Stimulated activated naive CD8-positive, alpha-beta T cell treated with anti-CD3 and anti-CD28 coated beads, Interleukin-15, Interleukin-2, amounts not matched to agents 100 ng/mL and 50 ng/mL, for 24 hours (primary cell): Measurements from ENCODE around the gene CUX1.
"Not testable (repeated sequence)": the region's sequence is repeated elsewhere in the genome, so short reads cannot be mapped to it uniquely, and the experiment has no call there.

Experiments used
- H3K27ac Mint-ChIP-seq: one replicate; pipeline ENCODE4 v1.8.0; 2021; ENCODE audit warnings: mild to moderate bottlenecking, mixed read lengths
- H3K27me3 Mint-ChIP-seq: one replicate; pipeline ENCODE4 v1.8.0; 2021; ENCODE audit warnings: mixed read lengths
- H3K36me3 Mint-ChIP-seq: one replicate; pipeline ENCODE4 v1.8.0; 2021; ENCODE audit warnings: low read depth, mixed read lengths
- H3K4me1 Mint-ChIP-seq: one replicate; pipeline ENCODE4 v1.8.0; 2021; ENCODE audit warnings: low read depth, mixed read lengths
- H3K4me3 Mint-ChIP-seq: one replicate; pipeline ENCODE4 v1.8.0; 2021; ENCODE audit warnings: mild to moderate bottlenecking, mixed read lengths
- H3K9me3 Mint-ChIP-seq: one replicate; pipeline ENCODE4 v1.8.0; 2021; ENCODE audit warnings: mixed read lengths

The CUX1 gene

DNA sequence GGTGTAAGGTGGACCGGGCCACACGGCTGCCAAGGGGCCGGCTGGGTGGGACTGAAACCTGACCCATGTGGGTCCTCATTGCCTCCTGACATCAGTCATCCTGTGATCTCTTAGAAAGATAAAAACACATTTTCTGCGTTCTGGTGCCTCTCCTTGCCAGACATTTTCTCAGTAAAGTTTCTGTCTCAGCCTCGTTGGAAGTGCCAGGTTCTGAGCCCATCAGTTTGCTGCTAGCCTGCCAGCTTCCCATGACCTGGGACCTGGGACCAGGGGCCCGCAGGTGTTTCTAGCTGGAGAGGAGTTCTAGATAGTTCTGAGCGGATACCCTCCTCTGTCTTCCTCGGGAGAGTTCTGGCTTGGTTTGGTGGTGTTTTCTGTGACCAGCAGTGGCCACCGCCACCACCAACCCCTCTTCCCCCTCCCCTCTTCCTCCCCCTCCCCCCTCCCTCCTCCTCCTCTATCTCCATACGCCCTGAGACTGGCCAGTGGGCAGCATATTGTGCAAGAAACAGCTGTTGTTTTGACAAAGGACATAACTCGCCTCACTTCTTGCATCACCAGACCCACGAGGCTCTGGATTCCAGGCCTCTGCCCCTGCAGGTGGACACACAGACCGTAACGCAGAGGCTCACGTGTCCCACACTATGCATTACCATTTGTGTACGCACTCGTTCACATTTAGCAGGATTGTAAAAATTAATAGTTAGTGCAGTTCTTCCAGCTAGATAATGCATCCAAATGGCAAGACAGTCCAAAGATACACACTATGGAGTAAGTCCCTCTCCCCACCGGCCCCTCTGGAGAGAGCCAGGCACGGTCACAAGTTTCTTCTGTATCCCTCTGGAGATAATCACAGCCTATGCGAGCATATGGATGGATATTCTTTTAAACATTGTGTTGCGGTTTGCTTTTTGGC lies 94.6 kb downstream of the CUX1 start:
- peaks cover 20% of the 10 kb centered on the region for H3K4me1 Mint-ChIP-seq
- peaks cover 9% of the 10 kb centered on the region for H3K36me3 Mint-ChIP-seq
- H3K9me3 Mint-ChIP-seq = no peaks in the 10 kb centered on the region
- H3K4me3 Mint-ChIP-seq = no peak overlapping the region
- H3K27ac Mint-ChIP-seq = no peak overlapping the region
- H3K27me3 Mint-ChIP-seq = no peaks in the 10 kb centered on the region

GRCh38 chr7:101912716-101913110 lies 95.3 kb downstream of the CUX1 start:
- H3K27me3 Mint-ChIP-seq = no peaks in the 10 kb centered on the region
- H3K4me1 Mint-ChIP-seq = peaks cover 20% of the 10 kb centered on the region
- no peaks in the 10 kb centered on the region for H3K9me3 Mint-ChIP-seq
- H3K27ac Mint-ChIP-seq = no peak overlapping the region
- H3K4me3 Mint-ChIP-seq = no peak overlapping the region
- H3K36me3 Mint-ChIP-seq = peaks cover 9% of the 10 kb centered on the region

DNA sequence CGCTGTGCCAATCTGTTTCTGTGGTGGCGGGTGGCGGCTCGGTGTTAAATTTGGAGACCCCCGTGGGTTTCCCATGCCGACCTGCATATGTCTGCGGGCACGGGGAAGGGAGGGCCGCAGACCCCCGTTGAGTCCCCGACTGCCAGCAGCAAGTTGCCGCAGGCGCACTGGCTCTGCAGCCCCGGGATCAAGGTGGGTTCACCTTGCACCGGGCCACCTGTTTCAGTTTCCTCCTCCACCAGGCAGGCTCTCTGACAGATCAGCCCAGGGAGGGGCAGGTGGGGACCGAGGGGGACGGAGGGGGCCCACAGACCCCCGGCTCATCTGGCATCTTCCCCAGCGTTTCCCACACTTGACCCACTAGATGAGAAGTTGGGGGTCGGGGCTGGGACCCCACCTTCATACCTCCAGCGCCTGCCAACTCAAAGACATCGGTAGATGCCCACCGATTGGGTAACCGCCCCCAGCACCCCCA lies 95.9 kb downstream of the CUX1 start:
- H3K4me3 Mint-ChIP-seq = no peak overlapping the region
- H3K9me3 Mint-ChIP-seq = no peaks in the 10 kb centered on the region
- peaks cover 16% of the 10 kb centered on the region for H3K4me1 Mint-ChIP-seq
- no peak overlapping the region for H3K27ac Mint-ChIP-seq
- H3K27me3 Mint-ChIP-seq = no peaks in the 10 kb centered on the region
- H3K36me3 Mint-ChIP-seq = peaks cover 9% of the 10 kb centered on the region

- H3K9me3 Mint-ChIP-seq = no peaks in the 10 kb centered on the region
- H3K36me3 Mint-ChIP-seq = peaks cover 9% of the 10 kb centered on the region
- no peak overlapping the region for H3K27ac Mint-ChIP-seq
- peaks cover 16% of the 10 kb centered on the region for H3K4me1 Mint-ChIP-seq
- no peaks in the 10 kb centered on the region for H3K27me3 Mint-ChIP-seq
- H3K4me3 Mint-ChIP-seq = no peak overlapping the region
These were observed 96.4 kb downstream of the CUX1 start for GRCh38 chr7:101913851-101914250.

- peaks cover 16% of the 10 kb centered on the region for H3K4me1 Mint-ChIP-seq
- H3K36me3 Mint-ChIP-seq = peaks cover 14% of the 10 kb centered on the region
- H3K9me3 Mint-ChIP-seq = no peaks in the 10 kb centered on the region
- H3K4me3 Mint-ChIP-seq = no peak overlapping the region
- no peak overlapping the region for H3K27ac Mint-ChIP-seq
- H3K27me3 Mint-ChIP-seq = no peaks in the 10 kb centered on the region
These were observed 97.6 kb downstream of the CUX1 start for GRCh38 chr7:101915000-101915399.

- H3K36me3 Mint-ChIP-seq = peaks cover 14% of the 10 kb centered on the region
- no peaks in the 10 kb centered on the region for H3K9me3 Mint-ChIP-seq
- H3K4me3 Mint-ChIP-seq = no peak overlapping the region
- H3K4me1 Mint-ChIP-seq = peaks cover 16% of the 10 kb centered on the region
- no peak overlapping the region for H3K27ac Mint-ChIP-seq
- H3K27me3 Mint-ChIP-seq = no peaks in the 10 kb centered on the region
These were observed 98.8 kb downstream of the CUX1 start for GRCh38 chr7:101916041-101916800.

DNA sequence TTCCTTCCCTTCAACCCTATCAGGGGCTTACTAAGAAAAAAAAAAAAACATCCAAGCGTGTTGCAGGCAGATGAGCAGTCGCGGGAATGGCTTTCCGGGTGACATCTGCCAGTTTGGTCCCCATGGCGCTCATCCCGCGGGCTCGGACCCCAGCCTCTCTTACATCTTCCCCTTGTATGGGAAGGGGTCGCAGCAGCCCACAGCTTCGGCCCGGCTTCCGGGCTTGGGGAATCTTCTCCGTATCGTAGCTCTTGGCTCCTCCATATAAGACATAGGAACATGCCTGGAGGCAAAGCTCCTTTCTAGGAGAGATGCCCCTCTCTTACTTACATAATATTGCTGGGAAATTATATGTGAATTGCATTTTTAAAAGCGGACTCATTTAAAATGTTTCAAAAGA lies 99.5 kb downstream of the CUX1 start:
- no peaks in the 10 kb centered on the region for H3K27me3 Mint-ChIP-seq
- peaks cover 14% of the 10 kb centered on the region for H3K36me3 Mint-ChIP-seq
- H3K27ac Mint-ChIP-seq = no peak overlapping the region

GRCh38 chr7:101917566-101917965 lies 100.1 kb downstream of the CUX1 start:
- no peaks in the 10 kb centered on the region for H3K27me3 Mint-ChIP-seq
- no peak overlapping the region for H3K4me3 Mint-ChIP-seq
- no peaks in the 10 kb centered on the region for H3K9me3 Mint-ChIP-seq
- H3K27ac Mint-ChIP-seq = no peak overlapping the region
- peaks cover 14% of the 10 kb centered on the region for H3K36me3 Mint-ChIP-seq
- H3K4me1 Mint-ChIP-seq = peaks cover 15% of the 10 kb centered on the region

More for the DNA sequence above, 99.5 kb downstream of the CUX1 start:
- Mint-ChIP-seq H3K9me3 (no peaks in the 10 kb centered on the region), H3K4me1 (peaks cover 16% of the 10 kb centered on the region), H3K4me3 (no peak overlapping the region)

GRCh38 chr7:101918426-101918825 lies 101.0 kb downstream of the CUX1 start:
- no peak overlapping the region for H3K27ac Mint-ChIP-seq
- H3K4me3 Mint-ChIP-seq = no peak overlapping the region
- peaks cover 14% of the 10 kb centered on the region for H3K36me3 Mint-ChIP-seq
- H3K27me3 Mint-ChIP-seq = no peaks in the 10 kb centered on the region
- H3K9me3 Mint-ChIP-seq = no peaks in the 10 kb centered on the region
- peaks cover 11% of the 10 kb centered on the region for H3K4me1 Mint-ChIP-seq

DNA sequence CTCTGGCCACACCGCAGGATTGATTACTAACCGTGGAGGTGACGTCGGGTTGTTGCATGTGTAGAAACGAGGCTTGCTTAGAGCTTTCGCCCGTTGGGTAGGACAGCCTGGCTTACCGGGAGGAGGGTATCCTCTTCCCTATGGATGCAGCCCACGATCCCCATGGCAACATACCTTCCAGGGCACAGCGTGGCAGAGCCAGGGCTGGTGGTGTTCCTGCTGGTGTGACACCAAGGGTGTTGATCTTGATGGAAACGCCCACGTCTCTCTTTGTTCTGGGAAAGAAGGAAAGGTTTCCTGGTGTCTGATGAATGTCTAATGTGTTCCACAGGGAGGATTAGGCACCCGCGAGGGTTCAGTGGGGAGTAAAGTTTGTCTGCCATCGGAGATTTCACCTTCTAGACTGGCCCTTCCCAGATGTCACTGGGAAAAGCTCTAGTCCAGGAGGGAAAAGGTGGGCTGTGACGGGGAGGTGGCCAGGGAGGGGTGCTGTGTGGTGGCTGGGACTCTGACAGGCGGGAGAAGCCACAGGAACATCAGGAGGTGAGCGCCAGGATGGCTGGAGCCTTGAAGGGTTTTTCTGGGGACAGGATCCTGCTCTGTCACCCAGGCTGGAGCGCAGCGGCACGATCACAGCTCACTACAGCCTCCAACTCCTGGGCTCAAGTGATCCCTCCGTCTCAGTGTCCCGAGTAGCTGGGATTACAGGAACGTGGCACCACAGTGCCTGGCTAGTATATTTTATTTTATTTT lies 102.1 kb downstream of the CUX1 start:
- peaks cover 14% of the 10 kb centered on the region for H3K4me1 Mint-ChIP-seq
- no peaks in the 10 kb centered on the region for H3K27me3 Mint-ChIP-seq
- H3K27ac Mint-ChIP-seq = no peak overlapping the region
- H3K9me3 Mint-ChIP-seq = no peaks in the 10 kb centered on the region
- H3K36me3 Mint-ChIP-seq = peaks cover 16% of the 10 kb centered on the region
- H3K4me3 Mint-ChIP-seq = no peak overlapping the region

DNA sequence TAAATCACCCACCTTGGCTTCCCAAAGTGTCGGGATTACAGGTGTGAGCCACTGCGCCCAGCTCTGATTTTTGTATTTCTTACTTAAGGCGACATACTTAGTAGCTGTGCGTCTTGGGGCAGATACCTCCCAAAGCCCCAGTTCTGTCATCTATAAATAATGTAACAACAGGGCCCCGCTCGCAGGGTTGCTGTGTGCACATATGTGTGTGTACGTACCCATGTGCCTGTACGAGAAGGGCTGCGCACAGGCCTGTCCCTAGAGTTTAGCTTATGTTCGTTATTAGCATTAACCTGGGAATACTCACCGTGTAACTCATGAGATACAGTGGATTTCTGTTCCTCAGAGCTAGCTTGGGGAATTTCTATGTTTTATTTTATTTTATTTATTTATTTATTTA lies 103.6 kb downstream of the CUX1 start:
- Mint-ChIP-seq H3K27me3 (no peaks in the 10 kb centered on the region), H3K36me3 (peaks cover 16% of the 10 kb centered on the region), H3K27ac (no peak overlapping the region), H3K9me3 (no peaks in the 10 kb centered on the region), H3K4me1 (peaks cover 16% of the 10 kb centered on the region), H3K4me3 (no peak overlapping the region)

GRCh38 chr7:101921546-101922489 lies 104.4 kb downstream of the CUX1 start:
- not testable (repeated sequence) for H3K27ac Mint-ChIP-seq, H3K27me3 Mint-ChIP-seq, H3K9me3 Mint-ChIP-seq, H3K4me3 Mint-ChIP-seq
- peaks cover 16% of the 10 kb centered on the region for H3K4me1 Mint-ChIP-seq
- H3K36me3 Mint-ChIP-seq = peaks cover 15% of the 10 kb centered on the region

GRCh38 chr7:101922631-101923601 lies 105.5 kb downstream of the CUX1 start:
- H3K4me1 Mint-ChIP-seq = peaks cover 16% of the 10 kb centered on the region
- H3K36me3 Mint-ChIP-seq = peaks cover 17% of the 10 kb centered on the region
- no peaks in the 10 kb centered on the region for H3K27me3 Mint-ChIP-seq
- H3K27ac Mint-ChIP-seq = peak overlapping the region; percentile 57
- no peak overlapping the region for H3K4me3 Mint-ChIP-seq
- no peaks in the 10 kb centered on the region for H3K9me3 Mint-ChIP-seq
